Activated CD8-positive, alpha-beta memory T cell treated with anti-CD3 and anti-CD28 coated beads, Interleukin-2, amount 50 U/mL, for 24 hours (primary cell): ENCODE results near the gene DMXL2.
"Not testable (repeated sequence)": the region's sequence is repeated elsewhere in the genome, so short reads cannot be mapped to it uniquely, and the experiment has no call there.

Experiments used
- DNase-seq: peaks from one replicate; pipeline ENCODE4 v3.0.0-alpha.2; 2020; ENCODE audit errors: extremely low read depth

The DMXL2 gene

GRCh38 chr15:51494411-51495314, 127.9 kb downstream of the DMXL2 start:
- DNase-seq = no peak

- DNase-seq = no peak
These were observed 128.7 kb downstream of the DMXL2 start for GRCh38 chr15:51493892-51494291.

GRCh38 chr15:51492528-51492927, 130.0 kb downstream of the DMXL2 start:
- no peak for DNase-seq

- DNase-seq = no peak
These were observed 130.6 kb downstream of the DMXL2 start for GRCh38 chr15:51491941-51492340.

GRCh38 chr15:51484781-51485180, 137.8 kb downstream of the DMXL2 start:
- DNase-seq = no peak

GRCh38 chr15:51483985-51484384, 138.6 kb downstream of the DMXL2 start:
- DNase-seq = no peak

GRCh38 chr15:51483520-51483919, 139.1 kb downstream of the DMXL2 start:
- DNase-seq = no peak

- no peak for DNase-seq
These were observed 146.8 kb downstream of the DMXL2 start for GRCh38 chr15:51475736-51476135.

GRCh38 chr15:51470512-51470911, 152.1 kb downstream of the DMXL2 start:
- no peak for DNase-seq

GRCh38 chr15:51460796-51461195, 161.8 kb downstream of the DMXL2 start:
- DNase-seq = no peak

- no peak for DNase-seq
These were observed 172.6 kb downstream of the DMXL2 start for GRCh38 chr15:51450001-51450400.

GRCh38 chr15:51448622-51449399, 173.8 kb downstream of the DMXL2 start:
- no peak for DNase-seq

GRCh38 chr15:51447855-51448621, 174.5 kb downstream of the DMXL2 start:
- DNase-seq = no peak

- not testable (repeated sequence) for DNase-seq
These were observed 176.4 kb downstream of the DMXL2 start for GRCh38 chr15:51446029-51446744.

GRCh38 chr15:51444807-51445206, 177.8 kb downstream of the DMXL2 start:
- no peak for DNase-seq

GRCh38 chr15:51444112-51444511, 178.5 kb downstream of the DMXL2 start:
- no peak for DNase-seq

- DNase-seq = no peak
These were observed 179.2 kb downstream of the DMXL2 start for GRCh38 chr15:51443282-51443914.

GRCh38 chr15:51438526-51438925, 184.0 kb downstream of the DMXL2 start:
- DNase-seq = no peak

GRCh38 chr15:51425517-51426040, 197.0 kb downstream of the DMXL2 start:
- no peak for DNase-seq

- no peak for DNase-seq
These were observed 197.8 kb downstream of the DMXL2 start for GRCh38 chr15:51424780-51425179.

- not testable (repeated sequence) for DNase-seq
These were observed 199.5 kb downstream of the DMXL2 start for GRCh38 chr15:51423040-51423439.
